Sigmoid colon (tissue), 4 donors: ENCODE results near the gene TBXAS1.

Experiments
- EP300 ChIP-seq, 4 donors: sonication (generic); formaldehyde crosslinking; IDR thresholded peaks; one replicate each; pipeline ENCODE4 v1.6.1; 2017; ENCODE audit warnings: antibody characterized with exemption in 4 of 4
- POLR2A ChIP-seq, 2 donors: fragments of 450-650 bp; IDR thresholded peaks; one replicate each; pipeline ENCODE4 v1.6.1; 2016; ENCODE audit warnings: antibody characterized with exemption in 2 of 2, mild to moderate bottlenecking in 2 of 2, moderate library complexity in 2 of 2
- POLR2AphosphoS5 ChIP-seq, 4 donors: sonication (generic); formaldehyde crosslinking; IDR thresholded peaks; one replicate each; pipeline ENCODE4 v1.6.1; 2017; ENCODE audit warnings: antibody characterized with exemption in 4 of 4
- TF ChIP-seq, protein P1 (sequence below), 4 experiments: fragments of 450-650 bp in 3 of 4; fragments of 200-600 bp in 1 of 4; IDR thresholded peaks; one replicate each; pipeline ENCODE4 v1.5.1; 2016 to 2019; ENCODE audit warnings: antibody characterized with exemption in 4 of 4, mild to moderate bottlenecking in 3 of 4, moderate library complexity in 2 of 4

DNA sequence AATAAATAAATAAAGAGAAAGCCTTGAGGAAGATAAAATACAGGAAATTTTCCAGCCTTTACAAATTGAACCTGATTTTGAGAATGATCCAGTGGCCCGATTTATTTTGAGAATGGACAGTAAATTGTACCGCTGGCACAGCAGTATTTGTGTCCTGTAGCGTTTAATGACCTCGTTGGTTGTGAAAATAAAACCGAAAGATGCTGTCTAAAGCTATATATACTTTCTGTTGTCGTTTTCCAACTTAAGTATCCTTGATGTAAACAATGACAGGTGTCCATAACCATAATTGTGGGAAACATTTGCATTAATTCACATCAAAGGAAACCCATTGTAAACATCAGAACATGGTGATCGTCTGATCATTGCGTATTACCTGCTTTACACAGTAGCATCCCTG is 38.8 kb downstream of the TBXAS1 start:
- TF ChIP-seq EP300 (IDR thresholded peaks at IDR 0.05) (no peak), POLR2A (IDR thresholded peaks at IDR 0.05) (no peak), POLR2AphosphoS5 (IDR thresholded peaks at IDR 0.05) (no peak)
- TF ChIP-seq, protein P1, sequence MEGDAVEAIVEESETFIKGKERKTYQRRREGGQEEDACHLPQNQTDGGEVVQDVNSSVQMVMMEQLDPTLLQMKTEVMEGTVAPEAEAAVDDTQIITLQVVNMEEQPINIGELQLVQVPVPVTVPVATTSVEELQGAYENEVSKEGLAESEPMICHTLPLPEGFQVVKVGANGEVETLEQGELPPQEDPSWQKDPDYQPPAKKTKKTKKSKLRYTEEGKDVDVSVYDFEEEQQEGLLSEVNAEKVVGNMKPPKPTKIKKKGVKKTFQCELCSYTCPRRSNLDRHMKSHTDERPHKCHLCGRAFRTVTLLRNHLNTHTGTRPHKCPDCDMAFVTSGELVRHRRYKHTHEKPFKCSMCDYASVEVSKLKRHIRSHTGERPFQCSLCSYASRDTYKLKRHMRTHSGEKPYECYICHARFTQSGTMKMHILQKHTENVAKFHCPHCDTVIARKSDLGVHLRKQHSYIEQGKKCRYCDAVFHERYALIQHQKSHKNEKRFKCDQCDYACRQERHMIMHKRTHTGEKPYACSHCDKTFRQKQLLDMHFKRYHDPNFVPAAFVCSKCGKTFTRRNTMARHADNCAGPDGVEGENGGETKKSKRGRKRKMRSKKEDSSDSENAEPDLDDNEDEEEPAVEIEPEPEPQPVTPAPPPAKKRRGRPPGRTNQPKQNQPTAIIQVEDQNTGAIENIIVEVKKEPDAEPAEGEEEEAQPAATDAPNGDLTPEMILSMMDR (IDR thresholded peaks at IDR 0.05), result no peak
